Suprapubic skin (tissue), 4 donors: ENCODE data around the gene FXYD4. TPM values are rescaled to one million over a fixed set of nuclear protein-coding genes. Genes with fewer than 3 reads are reported as not detected.

ENCODE experiments used
- DNase-seq, 2 donors: peaks; one replicate each; pipeline ENCODE4 v3.0.0-alpha.2; 2019; ENCODE audit warnings: low spot score in 2 of 2
- H3K27ac ChIP-seq: fragments of 200-600 bp; sonication (generic); one replicate; pipeline ENCODE4 v1.5.1; 2019
- H3K27me3 ChIP-seq: fragments of 200-600 bp; sonication (generic); one replicate; pipeline ENCODE4 v1.5.1; 2019
- H3K36me3 ChIP-seq: fragments of 200-600 bp; sonication (generic); one replicate; pipeline ENCODE4 v1.5.1; 2019
- H3K4me1 ChIP-seq: fragments of 200-600 bp; sonication (generic); one replicate; pipeline ENCODE4 v1.5.1; 2019
- H3K4me3 ChIP-seq: fragments of 200-600 bp; sonication (generic); one replicate; pipeline ENCODE4 v1.5.1; 2019; ENCODE audit warnings: mild to moderate bottlenecking
- H3K9me3 ChIP-seq: fragments of 200-600 bp; sonication (generic); one replicate; pipeline ENCODE4 v1.5.1; 2019
- EP300 ChIP-seq: sonication (generic); formaldehyde crosslinking; IDR thresholded peaks from one replicate; pipeline ENCODE4 v1.6.1; 2017; ENCODE audit warnings: antibody characterized with exemption
- POLR2A ChIP-seq, 2 donors: fragments of 450-650 bp; IDR thresholded peaks; one replicate each; pipeline ENCODE4 v1.6.1; 2017; ENCODE audit warnings: antibody characterized with exemption in 2 of 2, mild to moderate bottlenecking in 2 of 2, moderate library complexity in 2 of 2
- POLR2AphosphoS5 ChIP-seq, 3 donors: sonication (generic); formaldehyde crosslinking; IDR thresholded peaks; one replicate each; pipeline ENCODE4 v1.6.1; 2017; ENCODE audit warnings: antibody characterized with exemption in 3 of 3
- WGBS: methylation state at CpG from one replicate; pipeline ENCODE4 v1.1.5; 2018; 5-methylcytosine and 5-hydroxymethylcytosine counted together
- total RNA-seq, 4 donors: library from RNA; depleted of rRNA; stranded (reverse); fragments of >200 nt; gene quantifications; one replicate each; pipeline ENCODE4 v1.1.0, GENCODE V29; 2016
- TF ChIP-seq, protein P1 (sequence below), 2 donors: fragments of 200-600 bp in 1 of 2; fragments of 450-650 bp in 1 of 2; sonication (generic) in 1 of 2; IDR thresholded peaks; one replicate each; pipeline ENCODE4 v1.5.1; 2016 to 2019; ENCODE audit warnings: antibody characterized with exemption in 2 of 2, mild to moderate bottlenecking in 1 of 2, moderate library complexity in 1 of 2

Gene FXYD4
- total RNA-seq, 4 donors from 2014 or later: not detected

DNA sequence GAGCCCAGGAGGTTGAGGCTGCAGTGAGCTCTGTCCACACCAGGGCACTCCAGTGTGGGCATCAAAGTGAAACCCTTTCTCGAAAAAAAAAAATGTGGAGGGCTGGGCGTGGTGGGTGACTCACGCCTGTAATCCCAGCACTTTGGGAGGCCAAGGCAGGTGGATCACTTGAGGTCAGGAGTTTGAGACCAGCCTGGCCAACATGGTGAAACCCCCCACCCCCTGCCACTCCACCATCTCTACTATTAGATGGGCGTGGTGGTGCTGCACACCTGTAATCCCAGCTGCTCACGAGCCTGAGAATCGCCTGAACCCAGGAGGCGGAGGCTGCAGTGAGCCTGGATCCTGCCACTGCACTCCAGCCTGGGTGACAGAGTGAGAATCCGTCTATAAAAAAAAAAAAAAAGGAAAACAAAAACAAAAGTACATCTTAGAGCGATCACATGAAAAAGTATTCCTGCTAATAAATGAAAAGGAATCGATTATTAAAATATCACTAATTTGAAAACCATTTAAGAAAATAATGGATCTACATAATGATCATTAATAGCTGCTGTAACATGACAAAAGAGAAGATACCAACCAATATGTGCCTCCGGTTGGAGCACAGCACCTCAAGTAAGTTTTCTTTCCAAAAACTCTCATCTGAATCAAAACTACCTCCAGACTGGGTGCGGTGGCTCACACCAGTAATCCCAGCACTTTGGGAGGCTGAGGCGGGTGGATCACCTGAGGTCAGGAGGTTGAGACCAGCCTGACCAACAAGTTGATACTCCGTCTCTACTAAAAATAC is 32.7 kb downstream of the FXYD4 start:
- H3K27ac ChIP-seq: no peak overlapping the region
- no peak for TF ChIP-seq EP300
- TF ChIP-seq POLR2AphosphoS5 (IDR thresholded peaks at IDR 0.05): no peak
- TF ChIP-seq, protein P1, sequence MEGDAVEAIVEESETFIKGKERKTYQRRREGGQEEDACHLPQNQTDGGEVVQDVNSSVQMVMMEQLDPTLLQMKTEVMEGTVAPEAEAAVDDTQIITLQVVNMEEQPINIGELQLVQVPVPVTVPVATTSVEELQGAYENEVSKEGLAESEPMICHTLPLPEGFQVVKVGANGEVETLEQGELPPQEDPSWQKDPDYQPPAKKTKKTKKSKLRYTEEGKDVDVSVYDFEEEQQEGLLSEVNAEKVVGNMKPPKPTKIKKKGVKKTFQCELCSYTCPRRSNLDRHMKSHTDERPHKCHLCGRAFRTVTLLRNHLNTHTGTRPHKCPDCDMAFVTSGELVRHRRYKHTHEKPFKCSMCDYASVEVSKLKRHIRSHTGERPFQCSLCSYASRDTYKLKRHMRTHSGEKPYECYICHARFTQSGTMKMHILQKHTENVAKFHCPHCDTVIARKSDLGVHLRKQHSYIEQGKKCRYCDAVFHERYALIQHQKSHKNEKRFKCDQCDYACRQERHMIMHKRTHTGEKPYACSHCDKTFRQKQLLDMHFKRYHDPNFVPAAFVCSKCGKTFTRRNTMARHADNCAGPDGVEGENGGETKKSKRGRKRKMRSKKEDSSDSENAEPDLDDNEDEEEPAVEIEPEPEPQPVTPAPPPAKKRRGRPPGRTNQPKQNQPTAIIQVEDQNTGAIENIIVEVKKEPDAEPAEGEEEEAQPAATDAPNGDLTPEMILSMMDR (IDR thresholded peaks at IDR 0.05): no peak
- TF ChIP-seq POLR2A (IDR thresholded peaks at IDR 0.05): no peak
- H3K4me1 ChIP-seq: peaks cover 72% of the 10 kb centered on the region
- 59% methylated on average over 14 of the region's 14 CpGs for WGBS
- no peak overlapping the region for H3K4me3 ChIP-seq
- peaks cover 6% of the 10 kb centered on the region for H3K36me3 ChIP-seq
- H3K27me3 ChIP-seq: no peaks in the 10 kb centered on the region
- no peaks in the 10 kb centered on the region for H3K9me3 ChIP-seq
- no peak for DNase-seq

DNA sequence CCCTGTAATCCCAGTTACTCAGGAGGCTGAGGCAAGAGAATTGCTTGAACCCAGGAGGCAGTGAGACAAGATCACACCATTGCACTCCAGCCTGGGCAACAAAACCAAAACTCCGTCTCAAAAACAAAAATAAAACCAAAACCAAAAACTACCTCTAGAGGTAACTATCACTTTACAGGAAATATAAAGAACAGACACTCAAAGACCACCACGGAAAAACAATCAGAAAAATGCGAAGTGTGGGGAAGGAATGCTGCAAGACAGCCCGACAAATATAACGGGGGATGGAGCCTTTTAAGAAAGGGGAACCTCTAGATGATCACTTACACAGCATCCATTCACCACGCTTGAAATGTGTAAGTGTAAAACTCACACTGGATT is 33.3 kb downstream of the FXYD4 start:
- WGBS: 64% methylated on average over 6 of the region's 6 CpGs

DNA sequence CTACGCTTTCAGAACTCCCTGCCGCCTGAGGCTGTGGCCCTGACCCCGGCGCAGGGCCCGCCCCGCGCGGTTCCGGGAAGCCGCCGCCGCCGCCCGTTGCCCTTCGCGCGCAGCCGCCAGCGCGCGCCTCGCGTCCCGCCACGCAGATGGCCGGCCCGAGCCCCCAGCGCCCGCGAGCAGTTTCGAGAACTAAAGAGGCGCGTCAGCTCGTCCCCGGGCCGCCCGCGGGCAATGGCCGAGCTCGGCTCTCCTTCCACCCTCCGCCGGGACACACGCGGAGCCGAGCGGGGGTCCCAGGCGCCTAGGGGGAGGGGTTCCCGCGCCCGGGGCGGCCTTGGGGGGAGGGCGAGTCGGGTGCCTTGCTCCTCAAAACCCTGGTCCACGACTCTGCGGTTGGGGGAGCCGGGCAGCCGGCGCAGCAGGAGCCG is 35.7 kb downstream of the FXYD4 start:
- peak in 1 of 2 donors; percentile 82 for DNase-seq
- peak in 1 of 2 donors; percentile 71 for TF ChIP-seq POLR2A (IDR thresholded peaks at IDR 0.05)
- no peak for TF ChIP-seq EP300
- no peaks in the 10 kb centered on the region for H3K9me3 ChIP-seq
- under 1% methylated on average over 33 of the region's 59 CpGs for whole genome bisulfite sequencing
- H3K36me3 ChIP-seq: no peaks in the 10 kb centered on the region
- H3K4me3 ChIP-seq: peak overlapping the region; percentile 82
- no peaks in the 10 kb centered on the region for H3K27me3 ChIP-seq
- peaks cover 55% of the 10 kb centered on the region for H3K4me1 ChIP-seq
- H3K27ac ChIP-seq: peak overlapping the region; percentile 100

More for the DNA sequence above, 33.3 kb downstream of the FXYD4 start:
- no peak overlapping the region for H3K27ac ChIP-seq
- no peak overlapping the region for H3K4me3 ChIP-seq
- H3K27me3 ChIP-seq: no peaks in the 10 kb centered on the region
- peaks cover 69% of the 10 kb centered on the region for H3K4me1 ChIP-seq
- H3K9me3 ChIP-seq: no peaks in the 10 kb centered on the region
- H3K36me3 ChIP-seq: peaks cover 3% of the 10 kb centered on the region
- DNase-seq: no peak
- TF ChIP-seq, protein P1 (IDR thresholded peaks at IDR 0.05): no peak
- no peak for TF ChIP-seq POLR2A (IDR thresholded peaks at IDR 0.05)
- no peak for TF ChIP-seq EP300
- no peak for TF ChIP-seq POLR2AphosphoS5 (IDR thresholded peaks at IDR 0.05)

DNA sequence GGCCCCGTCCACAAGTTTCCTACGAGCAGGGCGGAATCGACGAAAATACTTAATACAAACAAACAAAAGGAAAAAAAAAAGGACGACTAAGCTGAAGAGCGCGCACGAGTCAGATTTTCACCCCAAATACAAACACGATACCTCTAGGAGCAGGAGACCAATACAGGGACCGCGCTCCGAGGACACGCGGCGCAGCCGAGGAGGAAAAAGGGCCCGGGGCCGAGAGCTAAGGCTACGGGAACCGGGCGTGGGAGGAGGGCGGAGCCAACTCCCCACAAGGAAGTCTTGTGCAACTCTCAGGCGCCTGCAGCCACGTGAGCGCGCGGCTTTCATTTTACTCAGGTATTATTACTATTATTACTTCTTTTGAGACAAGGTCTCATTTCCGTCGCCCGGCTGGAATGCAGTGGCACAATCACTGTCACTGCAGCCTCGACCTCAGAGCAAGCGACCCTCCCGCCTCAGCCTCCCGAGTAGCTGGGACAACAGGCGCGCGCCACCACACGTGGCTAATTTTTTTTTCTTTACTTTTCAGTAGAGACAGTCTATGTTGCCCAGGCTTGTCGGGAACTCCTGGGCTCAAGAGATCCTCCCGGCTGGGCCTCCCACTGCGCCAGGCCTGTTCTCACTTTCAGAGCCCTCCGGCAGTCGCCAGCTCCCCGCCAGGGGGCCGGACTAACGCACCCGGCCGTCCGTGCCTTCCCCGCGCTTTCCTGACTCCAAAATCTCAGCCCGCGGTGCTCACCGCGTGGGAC is 36.3 kb downstream of the FXYD4 start:
- H3K9me3 ChIP-seq: no peaks in the 10 kb centered on the region
- H3K27ac ChIP-seq: peak overlapping the region; percentile 100
- H3K36me3 ChIP-seq: no peaks in the 10 kb centered on the region
- peak overlapping the region; percentile 82 for H3K4me3 ChIP-seq
- H3K27me3 ChIP-seq: no peaks in the 10 kb centered on the region
- H3K4me1 ChIP-seq: peaks cover 51% of the 10 kb centered on the region
- under 1% methylated on average over 56 of the region's 56 CpGs for WGBS
- peak; percentile 94 to 95 for DNase-seq
- peak; percentile 93 to 96 (median 95) for TF ChIP-seq POLR2AphosphoS5 (IDR thresholded peaks at IDR 0.05)
- peak in 1 of 2 donors; percentile 79 for TF ChIP-seq POLR2A (IDR thresholded peaks at IDR 0.05)
- TF ChIP-seq, protein P1 (IDR thresholded peaks at IDR 0.05): peak in 1 of 2 donors; percentile 25
- no peak for TF ChIP-seq EP300

DNA sequence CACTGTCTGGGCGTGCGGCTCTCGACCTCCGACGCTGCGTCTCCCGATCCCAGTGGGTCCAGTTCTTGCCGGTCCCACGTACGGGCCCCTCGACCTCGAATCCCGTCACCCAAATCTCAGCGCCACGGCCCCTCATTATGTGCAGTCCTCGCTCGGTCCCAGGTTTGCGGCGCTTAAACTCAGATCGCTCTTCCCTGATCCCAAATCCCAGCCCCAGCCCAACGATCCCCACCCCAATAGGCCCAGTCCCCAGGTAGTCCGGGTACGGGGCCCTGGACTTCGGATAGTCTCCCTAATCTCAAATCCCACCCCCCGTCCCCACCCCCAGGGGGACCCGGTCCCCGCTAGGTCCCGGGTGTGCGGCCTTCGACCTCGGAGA is 36.9 kb downstream of the FXYD4 start:
- peaks cover 45% of the 10 kb centered on the region for H3K4me1 ChIP-seq
- H3K27ac ChIP-seq: peak overlapping the region; percentile 100
- no peaks in the 10 kb centered on the region for H3K27me3 ChIP-seq
- no peak for TF ChIP-seq POLR2A (IDR thresholded peaks at IDR 0.05)
- TF ChIP-seq EP300: no peak
- TF ChIP-seq, protein P1 (IDR thresholded peaks at IDR 0.05): no peak
- TF ChIP-seq POLR2AphosphoS5 (IDR thresholded peaks at IDR 0.05): no peak
- peak in 1 of 2 donors; percentile 84 for DNase-seq
- WGBS: 0% methylated on average over 12 of the region's 31 CpGs
- H3K36me3 ChIP-seq: no peaks in the 10 kb centered on the region
- no peaks in the 10 kb centered on the region for H3K9me3 ChIP-seq
- peak overlapping the region; percentile 82 for H3K4me3 ChIP-seq
